Cardiac muscle cell (in vitro differentiated cells and primary cell): ENCODE measurements around the gene NMT2. TPM values are rescaled to one million over a fixed set of nuclear protein-coding genes. Genes with fewer than 3 reads are reported as not detected.

Source experiments
- DNase-seq, 2 donors: peaks; one replicate each; pipeline versions ENCODE4 v3.0.0 to v3.0.0-alpha.2; 2010 to 2017; ENCODE audit warnings: low read depth in 1 of 2, low spot score in 1 of 2
- H3K27ac ChIP-seq: fragments of 200-600 bp; sonication (generic); 2 replicates; pipeline ENCODE4 v1.5.1; 2016
- H3K27me3 ChIP-seq: fragments of 200-600 bp; sonication (generic); 2 replicates; pipeline ENCODE4 v1.6.0; 2016; ENCODE audit warnings: control low read depth
- H3K36me3 ChIP-seq: fragments of 200-600 bp; sonication (generic); 2 replicates; pipeline ENCODE4 v1.5.1; 2016; ENCODE audit warnings: control low read depth
- H3K4me1 ChIP-seq: fragments of 200-600 bp; sonication (generic); 2 replicates; pipeline ENCODE4 v1.8.1; 2017; ENCODE audit warnings: low read depth, mild to moderate bottlenecking, mixed run types
- H3K4me3 ChIP-seq: fragments of 200-600 bp; sonication (generic); 2 replicates; pipeline ENCODE4 v1.5.1; 2016; ENCODE audit warnings: mild to moderate bottlenecking
- H3K9me3 ChIP-seq: fragments of 200-600 bp; sonication (generic); 2 replicates; pipeline ENCODE4 v1.5.1; 2017; ENCODE audit warnings: low read depth, mild to moderate bottlenecking, control low read depth
- CTCF ChIP-seq: IDR thresholded peaks from 2 replicates; pipeline ENCODE4 v1.5.1; 2012; ENCODE audit warnings: low read depth, mild to moderate bottlenecking, low read length
- polyA plus RNA-seq: library from polyadenylated mRNA; unstranded; fragments of >200 nt; fragmentation: Nextera tagmentation; extraction: Ambion mirVana; gene quantifications from 2 replicates; pipeline ENCODE4 v1.2.1, GENCODE V29; 2016
- total RNA-seq: library from RNA; depleted of rRNA; stranded (reverse); fragments of >200 nt; gene quantifications from 2 replicates; pipeline ENCODE4 v1.2.3, GENCODE V29; 2016

NMT2 gene
- total and polyA plus RNA-seq, 2 experiments from 2014 or later: 8.7 to 14.1 TPM

GRCh38 chr10:15118615-15119014, 49.9 kb downstream of the NMT2 start:
- no peak for DNase-seq
- Histone ChIP-seq H3K9me3 (no peaks in the 10 kb centered on the region), H3K4me3 (no peak overlapping the region), H3K4me1 (no peaks in the 10 kb centered on the region), H3K27ac (no peak overlapping the region), H3K27me3 (no peaks in the 10 kb centered on the region), H3K36me3 (peaks cover 9% of the 10 kb centered on the region)
- TF ChIP-seq CTCF: no peak

GRCh38 chr10:15116225-15116624, 52.3 kb downstream of the NMT2 start:
- no peak for DNase-seq
- H3K9me3 ChIP-seq: no peaks in the 10 kb centered on the region
- no peak overlapping the region for H3K27ac ChIP-seq
- no peaks in the 10 kb centered on the region for H3K27me3 ChIP-seq
- H3K4me1 ChIP-seq: no peaks in the 10 kb centered on the region
- no peak for TF ChIP-seq CTCF
- no peak overlapping the region for H3K4me3 ChIP-seq
- peaks cover 12% of the 10 kb centered on the region for H3K36me3 ChIP-seq

GRCh38 chr10:15113766-15114165, 54.7 kb downstream of the NMT2 start:
- Histone ChIP-seq H3K4me1 (no peaks in the 10 kb centered on the region), H3K27ac (no peak overlapping the region), H3K4me3 (no peak overlapping the region), H3K27me3 (no peaks in the 10 kb centered on the region), H3K36me3 (peaks cover 9% of the 10 kb centered on the region), H3K9me3 (no peaks in the 10 kb centered on the region)
- no peak for TF ChIP-seq CTCF
- DNase-seq: no peak

- H3K27ac ChIP-seq: no peak overlapping the region
- no peaks in the 10 kb centered on the region for H3K9me3 ChIP-seq
- no peak for DNase-seq
- H3K36me3 ChIP-seq: peaks cover 9% of the 10 kb centered on the region
- no peak for TF ChIP-seq CTCF
- no peak overlapping the region for H3K4me3 ChIP-seq
- no peaks in the 10 kb centered on the region for H3K27me3 ChIP-seq
- no peaks in the 10 kb centered on the region for H3K4me1 ChIP-seq
Measured at GRCh38 chr10:15112657-15113056, 55.8 kb downstream of the NMT2 start.

- H3K4me3 ChIP-seq: no peak overlapping the region
- TF ChIP-seq CTCF: peak; percentile 94
- peaks cover 25% of the 10 kb centered on the region for H3K36me3 ChIP-seq
- no peaks in the 10 kb centered on the region for H3K27me3 ChIP-seq
- no peaks in the 10 kb centered on the region for H3K9me3 ChIP-seq
- H3K27ac ChIP-seq: no peak overlapping the region
- peak; percentile 73 to 84 for DNase-seq
- H3K4me1 ChIP-seq: no peaks in the 10 kb centered on the region
Measured at GRCh38 chr10:15106352-15107013, 62.0 kb downstream of the NMT2 start.
